Transverse colon (tissue), 4 donors: ENCODE measurements around the gene THADA.

Source experiments
- CTCF ChIP-seq, 5 experiments: fragments of 200-600 bp in 3 of 5; fragments of 450-650 bp in 2 of 5; sonication (generic) in 3 of 5; IDR thresholded peaks; 1 replicate in 2 of 5; 2 replicates in 3 of 5; pipeline ENCODE4 v1.5.1; 2016 to 2017; ENCODE audit warnings: antibody characterized with exemption in 5 of 5, inconsistent platforms in 3 of 5, mild to moderate bottlenecking in 2 of 5, moderate library complexity in 1 of 5
- POLR2A ChIP-seq: fragments of 450-650 bp; IDR thresholded peaks from one replicate; pipeline ENCODE4 v1.6.1; 2016; ENCODE audit warnings: antibody characterized with exemption, mild to moderate bottlenecking, moderate library complexity
- POLR2AphosphoS5 ChIP-seq, 3 donors: sonication (generic); formaldehyde crosslinking; IDR thresholded peaks; one replicate each; pipeline ENCODE4 v1.6.1; 2016; ENCODE audit warnings: antibody characterized with exemption in 3 of 3

- TF ChIP-seq CTCF (IDR thresholded peaks at IDR 0.05): no peak
- TF ChIP-seq POLR2A: no peak
- no peak for TF ChIP-seq POLR2AphosphoS5 (IDR thresholded peaks at IDR 0.05)
Measured at GRCh38 chr2:43387092-43388062, 208.5 kb downstream of the THADA start.
